ENCODE results near the gene TRERF1. TPM values are rescaled to one million over a fixed set of nuclear protein-coding genes. Genes with fewer than 3 reads are reported as not detected.

The TRERF1 gene
- total and polyA plus RNA-seq, 2 of the 4 experiments (the other 2 are of a cell fraction) = 6.3 to 9.9 TPM

DNA sequence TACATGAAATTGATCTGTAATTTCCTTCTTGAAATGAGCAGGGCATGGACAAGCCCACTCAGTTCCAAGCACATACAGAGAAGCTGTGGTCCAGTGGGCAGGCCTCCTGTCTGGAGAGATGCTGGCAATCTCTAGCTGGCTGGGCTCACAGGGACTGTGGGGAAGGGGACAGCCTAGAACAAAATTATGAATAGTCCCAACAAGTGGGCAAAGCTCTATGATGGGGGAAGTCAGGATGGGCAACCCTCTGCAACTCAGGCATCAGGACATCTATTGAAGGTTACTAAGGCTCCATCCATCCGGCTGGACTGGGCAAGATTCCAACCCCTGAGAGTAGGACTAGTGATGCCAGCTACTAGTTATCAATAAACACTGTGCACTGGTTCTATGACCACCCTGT is 40.9 kb downstream of the TRERF1 start:
- CTCF ChIA-PET = interaction anchor here (0.6 kb wide), 1 partner anchor 11 kb away, joined by 3 read pairs; no protein-coding TSS in a partner anchor
- H3K27me3 ChIP-seq (ENCODE audit: control insufficient read depth, insufficient read depth, low read length) = no peaks in the 10 kb centered on the region
- H2AFZ ChIP-seq (replicated peaks; ENCODE audit: low read length, poor library complexity) = no peak overlapping the region
- H3K4me3 ChIP-seq (ENCODE audit: insufficient read depth, low read depth, low read length) = no peak overlapping the region
- H3K18ac ChIP-seq (ENCODE audit: low read depth, low read length) = no peak overlapping the region
- no peak overlapping the region for H2BK15ac ChIP-seq (ENCODE audit: low read depth, low read length)
- peaks cover 28% of the 10 kb centered on the region for H3K9me1 ChIP-seq (ENCODE audit: insufficient read depth, low read length)
- H2AK9ac ChIP-seq (replicated peaks; ENCODE audit: low read depth, low read length, poor library complexity) = no peak overlapping the region
- DNase-seq (no peak), ATAC-seq (ENCODE audit: low read depth) (peak; percentile 43)
- no peak overlapping the region for H2BK20ac ChIP-seq (ENCODE audit: low read depth, low read length)
- H2BK5ac ChIP-seq (ENCODE audit: low read depth, low read length, poor library complexity, severe bottlenecking) = no peak overlapping the region
- no peak overlapping the region for H3K9ac ChIP-seq (ENCODE audit: low read depth, low read length)
- H2AK5ac ChIP-seq (ENCODE audit: low read depth, low read length) = peak overlapping the region; percentile 7; the same call in 1 of the 2 replicates
- no peak overlapping the region for H3K23ac ChIP-seq (ENCODE audit: low read depth, low read length)
- peaks cover 51% of the 10 kb centered on the region for H4K20me1 ChIP-seq (ENCODE audit: insufficient read depth, low read length)
- H3K36me3 ChIP-seq (ENCODE audit: control insufficient read depth, insufficient read depth, low read length) = no peaks in the 10 kb centered on the region
- H4K91ac ChIP-seq (ENCODE audit: insufficient read depth, low read depth, low read length) = no peak overlapping the region
- H4K8ac ChIP-seq (ENCODE audit: low read depth in 2 of 2, low read length in 2 of 2) = no peak overlapping the region
- no TSS peak for BruUV-seq (replicated peaks)
- no peak overlapping the region for H3K4me2 ChIP-seq (ENCODE audit: low read depth, low read length)
- H4K5ac ChIP-seq (ENCODE audit: low read depth, low read length) = no peak overlapping the region
- H3K27ac ChIP-seq (ENCODE audit: insufficient read depth, low read length) = no peak overlapping the region
- no peak overlapping the region for H2BK120ac ChIP-seq (ENCODE audit: low read depth, low read length)
- no CpG with 5 or more reads among the region's 1 CpG for WGBS, 2 experiments (ENCODE audit: extremely low coverage in 2 of 2, insufficient read length in 1 of 2)
- H3K4ac ChIP-seq (ENCODE audit: low read depth, low read length) = no peak overlapping the region
- intact Hi-C loops (cut with micrococcal nuclease) (no loop called here), dilution Hi-C loops (cut with HindIII; ENCODE audit: low sequenced_read_pairs, unreplicated experiment) (no loop called here), in situ Hi-C loops (cut with MboI; ENCODE audit: low sequenced_read_pairs) (no loop called here)
- no peak overlapping the region for H3K14ac ChIP-seq (replicated peaks; ENCODE audit: low read depth, low read length)
- H3K79me1 ChIP-seq (ENCODE audit: low read depth in 1 of 2, low read length in 2 of 2) = peaks cover 50 to 64% of the 10 kb centered on the region in 2 experiments
- POLR2A ChIA-PET (ENCODE audit: unreplicated experiment) = no interaction called here
- peaks cover 14% of the 10 kb centered on the region for H3K4me1 ChIP-seq (ENCODE audit: control insufficient read depth, insufficient read depth, low read length)
- H3K56ac ChIP-seq (ENCODE audit: extremely low read depth, insufficient read depth, low read length) = no peak overlapping the region
- H3K9me3 ChIP-seq (ENCODE audit: control insufficient read depth, insufficient read depth, low read length) = no peaks in the 10 kb centered on the region
- TF ChIP-seq MAZ (IDR thresholded peaks at IDR 0.05; ENCODE audit: borderline replicate concordance, low read depth, low read length) = no peak

All from IMR-90 (cell line).